Measurements from ENCODE around the gene KLHDC1.

DNA sequence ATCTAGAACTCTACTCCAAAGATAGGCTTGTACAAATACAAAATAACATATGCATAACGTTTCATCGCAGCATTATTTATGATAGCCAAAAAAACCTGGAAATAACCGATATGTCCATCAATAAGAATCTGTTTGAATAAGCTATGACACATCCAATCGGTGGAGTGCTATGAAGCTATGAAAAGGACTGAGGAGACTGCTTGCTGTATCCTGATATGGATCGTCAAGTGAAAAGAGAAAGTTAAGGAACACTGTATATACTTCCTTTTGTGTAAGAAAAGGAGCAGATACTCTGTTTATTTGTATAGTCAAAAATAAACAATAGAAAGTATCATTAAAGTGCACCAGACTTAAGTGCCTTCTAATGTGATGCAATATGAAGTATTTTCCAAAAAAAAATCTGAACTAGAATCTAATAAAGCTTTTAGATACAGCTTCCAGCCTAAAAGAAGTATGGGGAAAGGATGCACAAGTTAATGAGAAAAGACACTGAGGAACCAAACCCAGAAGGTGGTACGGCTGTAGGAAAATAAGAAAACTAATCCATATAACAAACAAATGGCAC lies 645 bp upstream of the KLHDC1 start:
- TF ChIP-seq EZH2 (IDR thresholded peaks at IDR 0.05; ENCODE audit: insufficient read depth, poor library complexity, severe bottlenecking) (no peak), EZH2phosphoT487 (IDR thresholded peaks at IDR 0.05; ENCODE audit: insufficient read depth, low read depth) (no peak)

Measured in GM23248 (cell line).